Stimulated activated CD4-positive, alpha-beta T cell treated with anti-CD3 and anti-CD28 coated beads, Interleukin-2, amount 100 ng/mL, for 48 hours (primary cell): ENCODE measurements around the gene DNAJC7.
"Not testable (repeated sequence)": the region's sequence is repeated elsewhere in the genome, so short reads cannot be mapped to it uniquely, and the experiment has no call there.

Experiments
- DNase-seq, 2 donors: peaks; one replicate each; pipeline ENCODE4 v3.0.0-alpha.2; 2020

DNAJC7 gene

DNA sequence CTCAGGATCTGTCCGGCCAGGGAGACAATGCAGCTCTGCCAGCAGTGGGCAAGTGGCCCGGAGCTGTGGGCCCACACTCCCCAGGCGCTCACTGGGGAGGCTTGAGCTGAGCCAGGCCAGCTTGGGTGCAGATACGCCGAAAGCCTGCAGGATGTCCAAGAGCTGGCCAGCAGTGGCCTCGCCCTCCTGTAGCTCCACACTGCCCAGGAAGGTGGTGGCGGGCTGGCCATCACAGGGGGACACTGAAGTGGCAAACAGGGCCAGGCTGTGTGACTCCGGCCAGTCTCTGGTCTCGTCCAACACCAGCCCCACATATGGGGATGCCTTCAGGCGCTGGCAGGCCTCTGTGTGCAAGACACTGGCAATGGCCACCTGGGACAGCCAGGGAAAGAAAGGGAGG lies 23.6 kb upstream of the DNAJC7 start:
- DNase-seq: no peak

DNA sequence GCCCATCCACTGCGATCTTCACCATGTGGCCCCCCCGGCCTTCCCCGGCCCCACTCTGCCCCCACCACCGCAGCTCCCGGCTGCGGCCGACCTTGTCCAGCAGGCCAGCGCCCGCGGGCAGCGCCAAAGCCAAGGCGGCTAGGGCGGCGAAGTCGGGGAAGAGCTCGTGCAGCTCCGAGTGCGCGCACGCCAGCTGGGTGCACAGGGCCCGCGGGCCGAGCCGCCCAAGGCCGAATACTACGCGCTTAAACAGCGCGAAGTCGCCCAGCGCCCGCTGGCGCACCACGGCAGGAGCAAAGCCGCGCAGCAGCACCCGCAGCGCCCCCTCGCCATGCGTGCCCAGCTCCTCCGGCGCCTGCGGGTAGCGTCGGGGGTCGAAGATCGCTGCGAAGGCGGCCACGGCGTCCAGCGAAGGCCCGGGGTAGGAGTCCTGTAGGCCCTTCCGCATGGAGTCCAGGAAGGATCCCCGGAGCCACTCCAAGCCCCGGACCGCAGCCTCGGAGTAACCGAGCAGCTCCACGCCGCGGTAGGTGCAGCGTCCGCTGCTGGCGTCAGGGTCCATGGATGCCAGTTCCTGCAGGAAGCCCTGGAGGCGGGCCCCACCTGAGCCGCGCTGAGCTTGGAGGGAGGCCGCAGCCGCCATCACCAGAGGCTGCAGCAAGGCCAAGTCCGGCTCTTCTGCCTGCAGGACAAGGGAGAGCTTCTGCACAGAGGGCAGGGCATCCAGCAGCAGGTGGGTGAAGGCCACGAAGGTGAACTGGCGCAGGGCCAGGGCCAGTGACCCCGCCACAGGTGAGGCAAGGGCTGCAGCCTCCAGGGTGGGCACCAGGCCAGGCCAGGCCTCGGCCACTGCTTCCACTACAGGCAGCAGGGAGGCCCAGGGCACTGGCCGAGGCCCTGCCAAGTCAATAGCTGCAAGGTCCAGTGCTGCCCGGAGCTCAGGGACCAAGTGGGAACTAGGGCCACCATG lies 22.8 kb upstream of the DNAJC7 start:
- no peak for DNase-seq

DNA sequence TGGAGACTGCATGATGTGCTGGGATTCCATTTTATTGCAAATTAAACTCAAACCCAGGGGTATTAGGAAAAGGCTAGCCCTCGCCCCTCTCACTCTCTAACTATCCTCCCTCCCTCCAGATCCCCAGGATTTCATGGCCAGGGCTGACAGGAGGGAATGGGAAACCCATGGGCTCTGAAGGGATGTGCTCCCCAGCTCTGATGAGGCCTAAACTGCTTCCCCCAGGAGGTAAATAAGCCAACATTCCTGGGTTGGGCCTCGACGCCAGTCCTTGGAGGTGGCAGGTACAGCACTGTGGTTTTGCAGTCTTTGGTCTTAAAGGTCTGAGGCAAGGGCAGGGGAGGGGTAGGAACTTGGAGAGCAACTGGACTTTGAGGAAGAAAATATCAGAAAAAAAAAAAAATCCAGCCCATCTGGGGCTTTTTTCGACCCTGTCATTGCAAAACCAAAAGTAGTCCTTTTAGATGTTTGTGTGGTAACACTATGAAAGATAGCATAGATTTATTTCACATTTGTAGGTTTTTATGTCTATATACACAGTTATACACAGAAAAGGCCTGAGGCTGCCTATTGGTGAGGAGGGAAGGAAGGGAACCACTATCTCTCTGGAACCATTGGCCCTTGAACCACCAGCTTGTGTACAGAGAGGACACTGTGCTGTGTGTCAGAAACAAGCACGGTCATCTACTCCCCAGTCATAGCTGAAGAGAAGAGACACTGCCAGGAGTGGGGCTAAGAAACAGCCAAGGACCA lies 21.2 kb upstream of the DNAJC7 start:
- no peak for DNase-seq

DNA sequence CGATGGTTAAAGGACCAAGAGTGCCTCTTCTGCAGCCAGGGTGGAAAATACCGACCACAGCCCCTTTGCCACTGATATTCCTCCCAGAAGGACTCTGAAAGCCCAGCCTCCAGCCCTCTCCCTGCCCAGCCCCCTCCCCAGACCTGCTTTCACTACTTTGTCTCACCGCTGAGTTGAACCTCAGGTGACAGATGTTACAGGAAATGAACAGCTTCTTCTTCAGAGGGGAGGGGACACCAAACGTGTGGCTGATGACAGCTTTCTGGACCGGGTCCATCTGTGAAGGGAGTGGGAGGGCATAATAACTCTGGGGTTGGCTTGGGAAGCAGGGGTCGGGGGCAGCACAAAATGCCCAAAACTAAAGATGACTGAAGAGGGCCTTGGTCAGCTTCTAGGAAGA lies 16.8 kb upstream of the DNAJC7 start:
- DNase-seq: no peak

DNA sequence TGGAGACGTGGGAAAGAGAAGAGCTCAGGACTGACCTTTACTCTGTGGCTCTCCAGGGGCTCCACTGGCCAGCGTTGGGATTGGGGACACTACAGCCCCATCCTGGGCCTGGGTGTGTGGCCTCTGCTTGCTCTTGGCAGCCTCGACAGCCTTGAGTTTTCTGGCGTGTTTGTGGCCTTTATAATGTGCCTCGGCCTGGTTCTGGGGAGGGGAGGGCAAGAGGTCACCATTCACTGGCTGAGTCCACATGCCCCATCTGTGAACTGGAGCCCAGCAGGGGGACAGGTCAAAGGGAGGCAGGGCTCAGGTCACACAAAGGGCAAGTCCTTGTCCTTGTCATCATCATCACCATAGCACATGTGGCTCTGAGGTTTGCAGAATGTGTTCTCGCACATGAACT lies 14.3 kb upstream of the DNAJC7 start:
- no peak for DNase-seq

DNA sequence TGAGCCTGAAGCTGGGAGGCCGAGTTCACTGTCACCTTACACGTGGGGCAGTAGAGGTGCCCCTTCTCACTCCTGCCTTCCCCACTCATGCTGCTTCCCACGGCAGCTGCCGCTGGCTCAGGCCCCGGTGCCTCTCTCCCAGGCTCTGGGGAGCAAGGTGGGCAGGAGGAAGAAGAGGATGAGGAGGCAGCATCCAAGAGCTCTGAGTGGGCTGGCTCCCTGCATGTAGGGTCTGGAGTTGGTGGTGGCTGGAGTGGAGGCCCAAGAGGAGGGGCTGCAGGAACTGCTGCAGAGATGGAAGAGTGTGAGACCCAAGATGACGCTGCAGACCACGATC lies 11.5 kb upstream of the DNAJC7 start:
- DNase-seq: no peak

DNA sequence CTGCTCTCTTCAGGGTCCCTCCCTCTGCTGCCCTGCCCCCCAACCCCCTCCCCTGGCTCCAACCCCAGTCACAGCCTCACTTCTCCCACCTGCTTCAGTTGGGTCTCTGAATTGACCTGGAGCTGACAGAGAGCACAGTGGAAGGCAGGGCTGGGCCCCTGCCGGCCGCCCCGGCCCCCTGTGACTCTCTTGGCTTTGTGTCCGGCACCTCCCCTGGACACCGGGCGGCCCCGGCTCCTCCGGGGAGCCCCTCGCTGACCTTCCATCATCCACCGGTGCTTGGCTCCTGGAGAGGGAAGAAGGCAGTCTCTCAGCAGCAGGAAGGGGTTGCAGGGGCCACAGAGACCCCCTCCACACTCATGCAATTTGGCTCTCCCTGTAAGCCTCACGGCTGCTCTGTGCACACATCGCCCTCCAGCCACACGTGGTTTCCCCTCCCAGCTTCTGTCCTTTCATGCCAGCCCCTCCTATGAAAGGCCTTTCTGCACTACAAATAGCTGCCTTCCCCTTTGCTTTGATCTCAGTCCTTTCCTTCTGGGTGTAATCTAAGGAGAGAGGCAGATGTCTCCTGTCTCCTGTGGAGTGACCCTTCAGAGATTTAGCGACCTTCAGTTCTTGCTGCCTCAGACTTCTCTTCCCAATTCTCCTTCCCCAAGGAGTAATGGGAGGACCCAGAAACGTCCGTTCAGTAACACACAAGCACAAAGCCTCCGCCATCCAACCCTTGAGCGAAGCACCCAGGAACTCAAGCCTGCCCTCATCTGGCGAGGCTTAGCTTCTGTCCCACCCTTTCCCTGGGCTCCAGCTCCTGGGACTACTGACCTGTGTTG lies 10.9 kb upstream of the DNAJC7 start:
- no peak for DNase-seq

DNA sequence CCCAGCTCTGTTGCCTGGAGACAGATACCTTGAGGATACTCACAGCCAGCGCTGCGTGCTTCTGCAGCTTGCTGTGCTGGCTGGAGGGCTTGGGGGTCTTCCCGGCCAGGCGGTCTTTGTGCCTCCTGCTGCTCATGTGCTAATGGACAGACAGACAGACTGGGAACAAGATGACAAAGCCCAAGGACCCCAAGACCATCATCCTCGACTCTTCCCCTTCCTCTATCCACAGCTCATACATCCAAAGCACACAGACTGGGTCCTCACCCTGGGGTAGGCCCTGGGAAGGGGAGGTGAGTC lies 10.3 kb upstream of the DNAJC7 start:
- DNase-seq: no peak

DNA sequence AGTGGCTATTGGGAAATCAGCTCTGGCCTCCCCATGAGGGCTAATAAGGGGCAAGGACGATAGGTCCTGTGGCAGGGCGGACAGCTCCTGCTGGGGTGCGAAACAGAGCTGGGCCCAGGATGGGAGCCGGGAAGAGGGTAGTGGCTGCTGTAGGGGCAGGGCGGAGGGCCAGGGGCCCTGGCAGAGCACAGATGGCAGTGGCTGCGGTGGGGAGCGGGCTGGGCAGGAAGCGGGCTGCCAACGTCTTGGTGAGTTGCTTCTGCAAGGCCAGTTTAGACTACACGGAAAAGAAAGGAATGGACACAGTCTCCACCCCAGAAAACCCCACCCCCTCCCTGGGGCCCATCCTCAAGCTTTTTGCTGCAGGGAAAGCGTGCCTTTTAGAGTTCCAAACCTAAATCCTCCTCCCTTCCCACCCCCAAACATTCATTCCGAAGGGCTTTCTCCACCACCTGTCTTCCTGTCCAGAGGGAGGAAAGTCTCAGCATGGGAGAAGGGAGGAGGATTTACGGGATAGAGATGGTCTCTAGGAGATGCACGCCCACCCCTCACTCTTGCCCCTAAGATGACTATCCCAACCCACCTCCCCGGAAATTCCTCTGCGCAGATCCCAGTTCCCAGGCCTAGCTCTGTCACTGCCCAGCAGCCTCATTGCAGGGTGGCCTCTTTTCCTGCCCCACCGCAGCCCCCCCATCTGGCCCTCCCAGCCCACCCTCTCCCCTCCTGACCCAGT lies 9.8 kb upstream of the DNAJC7 start:
- DNase-seq: no peak

DNA sequence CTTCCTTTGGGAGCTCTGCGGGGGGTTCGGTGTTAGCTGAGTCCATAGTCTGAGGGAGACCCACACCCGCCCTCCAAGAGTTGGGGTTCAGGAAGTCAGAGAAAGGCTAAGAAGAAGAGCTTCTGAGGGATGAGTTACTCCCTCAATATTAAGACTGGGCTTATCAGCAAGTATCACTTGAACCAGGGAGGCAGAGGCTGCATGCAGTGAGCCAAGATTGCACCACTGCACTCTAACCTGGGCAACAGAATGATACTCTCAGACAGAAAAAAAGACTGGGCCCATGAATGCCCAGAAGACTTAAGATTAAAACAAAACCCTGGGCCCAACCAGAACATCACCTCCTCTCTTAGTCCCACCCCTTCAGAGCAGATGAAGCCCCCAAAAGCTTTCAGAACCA lies 8.7 kb upstream of the DNAJC7 start:
- no peak for DNase-seq

DNA sequence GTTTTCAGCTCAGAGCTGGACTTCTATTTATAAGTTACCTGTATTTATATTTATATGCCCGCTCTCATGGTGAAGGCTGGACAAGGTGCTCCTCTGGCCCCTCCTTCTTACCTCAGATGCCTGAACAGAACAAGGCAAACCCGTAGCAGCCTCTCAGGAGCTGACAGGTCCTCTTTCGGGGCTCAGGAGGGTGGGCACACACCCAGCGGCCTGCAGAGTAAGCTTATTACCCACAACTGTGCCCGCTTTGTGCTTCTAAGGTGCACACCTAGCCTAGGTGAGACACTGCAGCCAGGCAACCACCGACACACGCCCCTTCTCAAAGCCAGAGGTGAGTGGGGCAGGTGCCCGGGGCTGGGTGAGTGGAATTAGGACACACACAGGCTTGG lies 7.9 kb upstream of the DNAJC7 start:
- DNase-seq: no peak

DNA sequence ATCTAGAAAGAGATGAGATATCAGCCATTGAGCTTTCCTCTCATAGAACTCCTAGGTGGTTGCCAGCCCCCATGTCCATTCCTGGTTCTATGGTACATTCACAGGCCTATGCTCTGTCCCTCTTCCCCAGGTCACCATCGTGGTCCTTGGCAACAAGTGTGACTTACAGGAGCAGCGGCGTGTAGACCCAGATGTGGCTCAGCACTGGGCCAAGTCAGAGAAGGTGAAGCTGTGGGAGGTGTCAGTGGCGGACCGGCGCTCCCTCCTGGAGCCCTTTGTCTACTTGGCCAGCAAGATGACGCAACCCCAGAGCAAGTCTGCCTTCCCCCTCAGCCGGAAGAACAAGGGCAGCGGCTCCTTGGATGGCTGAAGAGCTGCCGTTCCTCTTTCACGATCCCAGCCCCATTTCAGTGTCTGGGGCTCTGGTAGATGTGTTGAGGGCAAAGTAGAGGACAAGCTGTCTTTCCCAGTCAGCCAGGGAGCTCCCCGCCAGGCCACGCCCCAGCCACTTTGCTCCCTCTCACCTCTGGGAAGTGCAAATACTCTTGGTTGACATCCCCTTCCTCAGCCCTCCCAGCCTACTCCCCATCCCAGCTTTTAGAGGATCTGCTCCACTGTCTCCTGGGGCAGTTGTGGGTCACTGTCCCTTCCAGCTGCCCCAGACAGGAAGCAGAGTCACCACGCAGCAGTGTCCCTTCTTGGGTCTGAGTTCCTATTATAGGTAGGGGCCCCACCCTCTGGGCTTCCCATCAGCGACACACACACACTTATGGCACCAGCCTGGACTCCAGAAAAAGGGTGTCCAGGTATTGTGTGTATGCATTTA lies 6.5 kb upstream of the DNAJC7 start:
- no peak for DNase-seq

DNA sequence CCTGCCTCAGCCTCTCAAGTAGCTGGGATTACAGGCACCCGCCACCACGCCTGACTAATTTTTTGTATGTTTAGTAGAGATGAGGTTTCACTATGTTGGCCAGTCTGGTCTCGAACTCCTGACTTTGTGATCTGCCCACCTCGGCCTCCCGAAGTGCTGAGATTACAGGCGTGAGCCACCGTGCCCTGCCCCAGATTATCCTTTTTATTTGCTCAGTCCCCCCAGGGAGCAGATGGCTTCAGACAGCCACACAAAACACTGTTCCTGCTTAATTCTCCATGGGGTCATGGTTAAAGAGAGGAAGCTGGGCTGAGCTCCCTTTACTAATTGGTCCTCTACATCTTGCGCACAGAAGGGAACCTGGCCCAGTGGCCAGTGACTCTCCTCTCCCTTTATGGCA lies 3.6 kb upstream of the DNAJC7 start:
- not testable (repeated sequence) for DNase-seq

DNA sequence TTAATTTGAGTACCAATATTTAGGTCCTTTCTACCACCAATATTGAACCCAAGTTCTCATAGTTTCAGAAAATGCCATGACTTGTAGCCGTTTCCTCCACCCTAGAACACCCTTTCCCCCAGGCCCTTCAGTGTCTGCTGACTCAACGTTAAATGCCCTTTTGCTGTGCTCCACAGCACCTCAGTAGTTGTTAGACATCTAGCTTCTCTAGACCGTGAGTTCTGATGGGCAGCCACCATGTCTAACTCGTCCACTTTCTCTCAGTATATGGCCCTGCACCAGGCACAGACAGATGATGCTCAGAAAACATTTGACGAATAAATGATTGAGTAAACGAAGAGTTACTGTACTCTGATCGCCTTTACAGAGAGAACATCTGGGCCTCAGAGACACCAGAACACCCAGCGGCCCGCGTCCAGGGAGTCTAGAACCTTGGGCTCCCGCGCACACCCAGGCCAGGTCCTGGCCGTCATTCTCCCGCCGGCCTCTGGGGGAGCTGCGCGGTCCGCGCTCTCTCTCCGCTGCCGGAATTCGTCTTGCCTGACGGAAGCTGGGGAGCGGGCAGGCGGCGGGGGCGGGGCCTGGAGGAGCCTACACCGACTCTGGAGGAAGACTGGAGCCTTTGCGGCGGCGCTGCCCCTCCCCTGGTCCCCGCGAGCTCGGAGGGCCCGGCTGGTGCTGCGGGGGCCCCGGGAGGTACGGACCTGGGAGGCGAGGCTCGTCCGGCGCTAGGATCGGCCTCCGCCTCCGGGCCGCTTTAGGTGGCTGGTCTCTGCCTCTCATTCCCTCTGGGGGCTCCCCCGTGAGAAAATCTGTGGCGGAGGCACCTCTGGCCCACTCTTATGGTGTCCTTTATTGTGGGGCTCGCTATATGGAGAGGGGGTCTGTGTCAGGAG lies 2.5 kb upstream of the DNAJC7 start, which contains the start of gene NKIRAS2:
TSS of gene NKIRAS2 (plus strand) at position 582 of the 896 bp plus-strand sequence. CDS start 1,488 bp downstream, outside the sequence.
- peak; percentile 93 to 94 for DNase-seq

DNA sequence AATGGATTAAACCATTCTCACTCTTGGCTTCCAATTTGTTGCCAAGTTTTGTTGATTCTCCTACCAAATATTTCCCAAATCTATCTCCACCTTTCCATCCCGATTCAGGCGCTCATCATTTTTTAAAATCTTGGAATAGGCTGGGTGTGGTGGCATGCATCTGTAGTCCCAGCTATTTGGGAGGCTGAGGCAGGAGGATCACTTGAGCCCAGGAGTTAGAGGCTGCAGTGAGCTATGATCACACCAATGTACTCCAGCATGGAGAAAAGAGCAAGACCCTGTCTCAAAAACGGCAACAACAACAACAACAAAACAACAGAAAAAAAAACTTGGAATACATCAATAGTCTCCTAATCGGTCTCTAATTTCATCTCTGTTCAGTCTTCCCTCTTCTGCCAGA lies 1.7 kb upstream of the DNAJC7 start:
- no peak for DNase-seq

DNA sequence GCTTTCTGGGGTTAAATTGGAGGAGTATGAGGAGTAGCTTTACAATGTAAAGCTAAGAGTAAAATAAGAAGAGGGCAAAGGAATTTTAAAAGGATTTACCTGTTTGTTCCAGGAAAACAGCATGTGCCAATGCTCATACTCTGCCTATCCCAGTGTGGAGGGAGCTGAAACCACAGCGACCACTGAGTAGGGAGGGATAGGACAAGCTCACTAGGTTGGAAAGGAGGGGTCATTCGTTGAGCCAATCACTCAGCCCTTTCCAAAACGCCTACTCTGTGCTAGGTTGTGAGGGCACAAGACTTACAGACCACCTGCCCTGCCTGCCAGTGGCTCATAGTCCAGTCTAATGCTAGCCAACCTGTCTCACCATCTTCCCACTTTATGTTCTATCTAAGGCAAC lies 1.1 kb upstream of the DNAJC7 start:
- no peak for DNase-seq

DNA sequence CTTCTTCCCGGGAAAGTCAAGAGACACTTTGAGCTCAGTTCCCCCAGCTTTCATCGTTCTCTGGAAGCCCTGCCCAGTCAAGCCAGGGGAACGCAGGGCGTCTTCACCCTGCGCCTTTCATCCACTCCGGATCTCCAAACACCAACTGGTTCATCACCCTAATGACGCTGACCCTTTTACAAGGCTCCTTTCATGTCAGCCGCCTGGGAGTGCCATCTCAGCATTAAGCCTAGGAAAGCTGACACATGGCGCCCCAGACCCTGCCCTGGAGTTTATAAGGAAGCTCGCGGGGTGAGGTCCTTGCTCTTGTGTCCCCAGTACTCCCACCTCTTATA lies 594 bp upstream of the DNAJC7 start:
- DNase-seq: peak in 1 of 2 donors; percentile 29

DNA sequence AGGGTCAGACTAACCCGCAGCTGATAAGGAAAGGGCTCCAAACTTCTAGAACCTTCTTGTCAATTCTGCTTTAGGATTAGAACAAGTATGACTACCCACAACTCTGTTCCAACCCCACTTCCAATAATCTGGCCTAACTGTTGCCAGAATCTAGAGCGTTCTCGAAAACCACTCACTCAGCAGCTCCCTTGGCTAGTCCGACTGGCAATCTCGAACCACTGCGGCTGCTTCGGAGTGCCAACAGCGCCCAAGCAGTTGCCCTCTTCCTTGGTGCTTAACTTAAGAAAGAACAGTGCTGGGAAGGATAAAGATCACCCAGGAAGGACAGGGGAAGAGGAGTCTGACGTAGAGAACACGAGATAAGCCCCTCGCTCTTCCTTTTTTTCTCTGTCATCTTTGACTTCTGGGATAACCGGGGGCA lies 818 bp downstream of the DNAJC7 start:
- DNase-seq: no peak

DNA sequence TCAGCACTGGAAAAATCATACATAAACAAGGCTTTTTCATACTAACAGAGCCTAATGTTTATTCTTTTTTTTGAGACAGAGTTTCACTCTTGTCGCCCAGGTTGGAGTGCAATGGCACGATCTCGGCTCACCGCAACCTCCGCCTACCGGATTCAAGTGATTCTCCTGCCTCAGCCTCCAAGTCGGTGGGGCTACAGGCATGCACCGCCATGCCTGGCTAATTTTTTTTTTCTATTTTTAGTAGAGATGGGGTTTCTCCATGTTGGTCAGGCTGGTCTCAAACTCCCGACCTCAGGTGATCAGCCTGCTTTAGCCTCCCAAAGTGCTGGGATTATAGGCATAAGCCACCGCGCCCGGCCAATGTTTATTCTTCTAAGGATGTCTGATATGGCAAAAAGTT lies 3.5 kb downstream of the DNAJC7 start:
- not testable (repeated sequence) for DNase-seq

DNA sequence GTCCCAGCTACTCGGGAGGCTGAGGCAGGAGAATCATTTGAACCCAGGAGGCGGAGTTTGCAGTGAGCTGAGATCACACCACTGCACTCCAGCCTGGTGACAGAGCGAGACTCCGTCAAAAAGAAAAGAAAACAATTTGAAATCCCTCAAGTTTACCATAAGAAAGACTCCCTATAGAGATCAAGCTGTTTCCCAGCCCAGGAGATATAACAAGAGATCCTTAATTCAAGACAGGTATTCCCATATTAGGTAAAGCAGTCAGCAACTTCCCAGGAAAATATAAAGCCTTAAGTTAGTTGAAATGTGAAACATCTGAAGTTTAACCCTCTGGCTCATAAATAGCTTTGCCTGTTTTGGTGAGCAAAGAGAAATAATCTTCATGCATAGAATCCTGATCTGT lies 4.9 kb downstream of the DNAJC7 start:
- not testable (repeated sequence) for DNase-seq
